Mucosa of stomach (tissue), 1 donor: ENCODE data around the gene DPH5.
A peak's percentile ranks its signal among the peaks of the same experiment; 100 is the strongest.

ENCODE experiments used
- H3K27me3 ChIP-seq: one replicate; pipeline ENCODE4 v1.7.0; 2013; ENCODE audit warnings: mild to moderate bottlenecking, low read length; ENCODE audit not compliant: control insufficient read depth, insufficient read depth
- H3K36me3 ChIP-seq: one replicate; pipeline ENCODE4 v1.7.0; 2013; ENCODE audit warnings: low read length; ENCODE audit not compliant: control insufficient read depth, insufficient read depth
- H3K4me1 ChIP-seq: one replicate; pipeline ENCODE4 v1.7.0; 2013; ENCODE audit warnings: mild to moderate bottlenecking, low read length; ENCODE audit not compliant: control insufficient read depth, insufficient read depth
- H3K4me3 ChIP-seq: one replicate; pipeline ENCODE4 v1.7.0; 2013; ENCODE audit warnings: low read length
- H3K9ac ChIP-seq: one replicate; pipeline ENCODE4 v1.7.0; 2013; ENCODE audit warnings: mild to moderate bottlenecking, low read length, moderate library complexity
- H3K9me3 ChIP-seq: one replicate; pipeline ENCODE4 v1.7.0; 2013; ENCODE audit warnings: mild to moderate bottlenecking, low read length, moderate library complexity; ENCODE audit not compliant: control insufficient read depth
- donor health status: Pancreatic carcinoma.

Gene DPH5

DNA sequence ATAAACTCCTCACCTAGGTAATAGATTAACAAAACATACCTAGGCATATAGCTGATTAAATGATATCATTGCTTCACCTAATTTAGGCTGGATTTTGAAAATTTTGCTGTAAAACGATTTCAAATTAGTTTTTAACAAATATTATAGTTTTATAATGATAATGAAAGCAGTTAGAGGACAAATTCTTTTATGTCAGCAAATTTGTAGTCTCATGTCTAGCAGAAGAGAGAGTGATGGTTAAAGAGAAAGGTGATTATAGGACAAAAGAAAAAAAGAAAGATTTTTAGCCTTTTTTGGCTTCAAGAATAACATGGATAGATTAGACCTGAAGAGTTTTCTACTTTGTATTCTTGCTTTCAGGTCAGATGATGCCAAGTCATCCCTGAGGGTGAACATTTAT is 3.6 kb upstream of the DPH5 start:
- Histone ChIP-seq H3K27me3 (no peaks in the 10 kb centered on the region), H3K4me1 (peaks cover 4% of the 10 kb centered on the region), H3K36me3 (no peaks in the 10 kb centered on the region), H3K9ac (no peak overlapping the region), H3K4me3 (no peak overlapping the region), H3K9me3 (no peaks in the 10 kb centered on the region)

DNA sequence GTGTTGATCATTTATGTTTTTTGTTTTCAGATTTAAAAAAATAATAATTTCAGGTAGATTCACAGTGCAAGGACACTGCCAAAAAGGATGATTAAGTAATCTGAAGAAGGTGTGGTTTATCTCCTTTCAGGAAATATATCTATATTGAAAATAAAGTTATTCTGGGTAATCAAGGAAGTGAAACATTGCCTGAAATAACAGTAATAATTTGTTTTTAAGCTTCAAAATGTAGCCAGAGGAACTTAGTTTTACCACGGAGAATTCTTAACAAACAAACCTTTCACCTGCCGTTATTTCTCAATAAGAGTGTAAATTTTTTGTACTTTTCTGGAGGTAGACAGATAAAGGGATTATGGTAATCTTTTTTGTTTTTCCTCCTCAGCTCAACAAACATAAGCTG is 2.9 kb upstream of the DPH5 start:
- H3K36me3 ChIP-seq = no peaks in the 10 kb centered on the region
- H3K4me1 ChIP-seq = peaks cover 4% of the 10 kb centered on the region
- H3K9me3 ChIP-seq = no peaks in the 10 kb centered on the region
- H3K4me3 ChIP-seq = no peak overlapping the region
- no peaks in the 10 kb centered on the region for H3K27me3 ChIP-seq
- no peak overlapping the region for H3K9ac ChIP-seq

DNA sequence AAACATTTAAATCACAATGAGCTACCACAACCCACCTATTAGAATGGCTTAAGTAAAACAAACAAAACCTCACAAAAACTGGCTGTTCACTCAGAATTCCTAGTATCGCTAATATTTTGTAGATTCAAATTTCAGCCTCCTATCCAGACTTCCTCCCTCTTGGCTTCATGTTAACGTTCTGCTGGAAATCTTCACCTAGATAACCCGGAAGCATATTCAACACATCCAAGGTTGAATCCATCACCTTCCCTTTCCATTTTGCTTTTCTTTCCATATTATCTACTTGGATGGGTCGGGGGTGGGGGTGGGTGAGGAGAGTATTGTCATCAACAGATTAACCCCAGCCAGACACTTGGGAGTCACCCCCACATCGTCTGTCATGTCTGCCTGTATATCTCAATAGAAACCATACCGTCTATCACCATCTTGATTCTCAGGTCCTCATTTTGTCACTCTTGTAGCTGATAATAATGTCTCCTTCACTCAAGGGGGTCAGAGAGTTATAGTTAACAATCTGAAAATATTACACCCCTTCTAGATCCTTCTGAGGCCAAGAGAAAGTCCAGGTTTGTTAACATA is 1.7 kb upstream of the DPH5 start:
- no peak overlapping the region for H3K9ac ChIP-seq
- H3K9me3 ChIP-seq = no peaks in the 10 kb centered on the region
- no peaks in the 10 kb centered on the region for H3K27me3 ChIP-seq
- H3K4me3 ChIP-seq = no peak overlapping the region
- H3K36me3 ChIP-seq = no peaks in the 10 kb centered on the region
- peaks cover 4% of the 10 kb centered on the region for H3K4me1 ChIP-seq

DNA sequence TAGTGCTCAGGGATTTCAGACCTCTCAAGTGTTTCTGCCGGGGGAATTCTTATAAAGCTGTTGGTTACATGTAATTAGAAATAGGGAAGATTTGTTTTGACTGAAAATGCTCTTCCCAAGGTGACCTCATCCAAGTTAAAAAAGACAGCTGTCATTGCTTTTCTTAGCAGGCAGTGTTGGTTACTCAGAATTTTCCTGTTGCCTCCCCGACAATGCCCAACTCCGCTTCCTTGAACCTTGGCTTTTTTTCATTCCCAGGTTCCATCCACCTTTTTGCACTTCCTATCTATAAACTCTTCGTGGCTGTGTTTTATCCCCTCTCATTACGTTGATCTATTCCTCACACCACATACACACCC is 825 bp upstream of the DPH5 start:
- Histone ChIP-seq H3K4me1 (peaks cover 4% of the 10 kb centered on the region), H3K9me3 (no peaks in the 10 kb centered on the region), H3K27me3 (no peaks in the 10 kb centered on the region), H3K36me3 (no peaks in the 10 kb centered on the region), H3K9ac (peak overlapping the region; percentile 64), H3K4me3 (peak overlapping the region; percentile 58)

DNA sequence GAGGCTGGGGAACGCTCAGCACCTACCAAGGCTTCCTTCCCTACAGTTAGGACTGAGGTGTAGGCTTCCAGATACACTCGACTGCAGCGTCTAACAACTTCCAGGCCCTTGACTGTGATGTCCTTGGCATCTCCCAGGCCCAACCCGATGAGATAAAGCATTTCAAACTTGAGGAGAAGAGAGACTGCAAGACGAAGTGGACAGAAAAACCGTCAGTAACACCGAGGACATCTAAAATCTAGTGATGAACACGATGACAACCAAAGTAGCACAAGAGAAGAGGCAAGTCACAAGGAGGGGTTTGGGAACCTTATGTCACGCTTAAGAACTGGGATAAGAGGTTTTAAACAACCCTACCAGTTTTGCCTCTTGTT is 314 bp downstream of the DPH5 start:
- Histone ChIP-seq H3K4me3 (peak overlapping the region; percentile 58), H3K36me3 (no peaks in the 10 kb centered on the region), H3K9me3 (no peaks in the 10 kb centered on the region), H3K9ac (peak overlapping the region; percentile 64), H3K4me1 (peaks cover 4% of the 10 kb centered on the region), H3K27me3 (no peaks in the 10 kb centered on the region)

DNA sequence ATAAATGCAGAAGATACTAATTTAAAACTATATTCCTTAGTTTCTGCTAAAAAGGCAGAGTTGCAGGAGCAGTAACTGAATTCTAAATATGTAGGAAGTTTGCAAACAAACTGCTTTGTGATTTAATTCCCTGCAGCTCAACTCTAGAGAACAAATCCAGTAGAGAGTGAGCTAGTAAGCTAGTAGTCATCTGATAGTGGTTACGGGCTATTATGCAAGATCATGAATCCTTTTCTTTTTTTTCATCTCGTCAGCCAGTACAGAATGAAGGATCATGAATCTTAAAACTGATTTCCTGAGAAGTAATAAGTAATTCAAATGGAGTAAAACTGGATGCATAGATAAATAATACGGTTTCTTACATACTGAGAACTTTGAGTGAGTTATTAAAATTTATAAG is 3.3 kb downstream of the DPH5 start:
- H3K27me3 ChIP-seq = no peaks in the 10 kb centered on the region

DNA sequence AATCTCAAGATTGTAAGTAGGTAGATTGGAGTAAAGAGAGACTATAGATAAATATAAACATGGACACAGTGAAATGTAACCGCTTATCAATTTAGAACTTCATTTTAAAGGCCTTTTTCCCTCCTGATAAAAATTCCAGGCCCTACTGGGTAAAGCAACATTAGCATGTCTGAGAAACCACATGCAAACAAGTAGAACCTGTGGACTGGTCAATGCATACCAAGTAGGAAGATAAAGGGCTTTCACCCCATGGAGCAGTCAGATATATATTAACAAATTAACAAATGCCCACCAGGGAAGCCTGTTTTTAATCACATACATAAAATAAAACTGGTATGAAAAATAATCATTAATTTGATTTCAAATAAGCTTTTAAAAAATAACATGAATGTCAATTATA is 8.1 kb downstream of the DPH5 start:
- Histone ChIP-seq H3K27me3 (no peaks in the 10 kb centered on the region), H3K4me3 (no peak overlapping the region), H3K4me1 (no peaks in the 10 kb centered on the region), H3K9ac (no peak overlapping the region), H3K9me3 (no peaks in the 10 kb centered on the region), H3K36me3 (no peaks in the 10 kb centered on the region)

More for the DNA sequence above, 3.3 kb downstream of the DPH5 start:
- Histone ChIP-seq H3K9ac (no peak overlapping the region), H3K36me3 (no peaks in the 10 kb centered on the region), H3K4me3 (no peak overlapping the region), H3K4me1 (peaks cover 4% of the 10 kb centered on the region), H3K9me3 (no peaks in the 10 kb centered on the region)

DNA sequence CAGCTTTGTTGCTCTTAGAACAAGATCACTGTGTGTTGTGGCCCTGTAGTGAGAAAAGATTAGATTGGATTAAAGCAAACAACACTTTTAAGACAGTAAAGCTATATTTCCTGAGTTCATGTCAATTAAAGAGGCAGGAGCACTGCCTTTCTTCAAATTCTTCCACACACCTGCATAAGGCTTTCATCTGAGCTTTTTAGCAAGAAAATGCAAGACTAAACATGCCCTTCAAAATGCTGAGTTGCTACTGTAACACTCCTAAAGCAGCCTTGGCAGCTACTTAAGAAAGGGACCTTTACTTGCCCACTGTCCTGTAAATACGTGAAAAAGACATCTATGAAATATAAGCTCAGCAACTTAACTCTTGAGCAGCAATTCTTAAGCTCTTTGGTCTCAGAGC is 11.8 kb downstream of the DPH5 start:
- no peaks in the 10 kb centered on the region for H3K27me3 ChIP-seq
- no peaks in the 10 kb centered on the region for H3K4me1 ChIP-seq
- H3K9me3 ChIP-seq = no peaks in the 10 kb centered on the region
- no peak overlapping the region for H3K9ac ChIP-seq
- H3K4me3 ChIP-seq = no peak overlapping the region
- H3K36me3 ChIP-seq = no peaks in the 10 kb centered on the region

DNA sequence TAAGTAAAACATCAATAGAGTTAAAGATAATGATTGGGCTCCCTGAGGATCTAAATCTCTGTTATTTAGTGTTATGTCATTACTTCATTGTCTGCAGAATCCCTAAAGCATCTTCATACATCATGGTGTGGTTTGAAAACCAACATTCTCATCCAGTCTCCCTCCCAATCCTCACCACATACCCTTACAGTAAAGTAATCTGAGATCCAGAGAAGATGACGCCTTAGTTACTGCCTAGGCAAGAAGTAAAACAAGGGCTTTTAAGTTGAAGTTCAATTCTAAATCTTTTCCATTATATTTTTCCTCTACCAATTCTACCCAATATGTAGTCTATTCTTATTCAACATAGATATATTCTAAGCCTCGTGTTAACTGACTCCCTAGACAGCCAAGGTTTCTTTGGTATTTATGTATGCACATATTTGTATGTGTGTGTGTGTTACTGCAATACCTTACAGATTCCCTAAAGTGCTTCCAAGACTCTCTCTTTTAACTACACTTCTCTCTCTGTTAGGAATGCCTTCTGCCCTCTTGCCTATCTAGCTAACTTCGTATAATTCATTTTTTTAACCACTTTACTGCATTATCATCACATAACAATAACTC is 17.3 kb downstream of the DPH5 start:
- no peaks in the 10 kb centered on the region for H3K36me3 ChIP-seq
- no peak overlapping the region for H3K9ac ChIP-seq
- no peaks in the 10 kb centered on the region for H3K27me3 ChIP-seq
- H3K9me3 ChIP-seq = no peaks in the 10 kb centered on the region
- H3K4me1 ChIP-seq = no peaks in the 10 kb centered on the region
- H3K4me3 ChIP-seq = no peak overlapping the region

DNA sequence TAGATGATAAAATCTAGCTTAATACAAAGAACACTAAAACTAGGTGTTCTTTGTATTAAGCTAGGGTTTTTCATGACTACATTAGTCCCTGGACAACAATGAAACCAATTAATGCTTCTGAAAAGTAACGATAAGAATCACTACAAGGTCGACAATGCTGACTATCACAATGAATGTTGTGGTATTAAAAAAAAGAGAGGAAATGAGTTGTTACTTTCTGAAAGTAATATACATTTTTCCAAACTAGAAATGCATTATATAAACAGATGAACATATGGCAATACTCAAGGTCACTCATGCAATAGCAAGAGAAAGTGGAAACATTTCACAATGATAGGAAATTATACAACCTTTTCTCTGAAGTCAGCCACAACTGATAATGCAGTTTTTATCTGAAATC is 19.0 kb downstream of the DPH5 start:
- H3K9me3 ChIP-seq = no peaks in the 10 kb centered on the region
- no peak overlapping the region for H3K9ac ChIP-seq
- H3K36me3 ChIP-seq = no peaks in the 10 kb centered on the region
- no peaks in the 10 kb centered on the region for H3K4me1 ChIP-seq
- no peak overlapping the region for H3K4me3 ChIP-seq
- no peaks in the 10 kb centered on the region for H3K27me3 ChIP-seq

DNA sequence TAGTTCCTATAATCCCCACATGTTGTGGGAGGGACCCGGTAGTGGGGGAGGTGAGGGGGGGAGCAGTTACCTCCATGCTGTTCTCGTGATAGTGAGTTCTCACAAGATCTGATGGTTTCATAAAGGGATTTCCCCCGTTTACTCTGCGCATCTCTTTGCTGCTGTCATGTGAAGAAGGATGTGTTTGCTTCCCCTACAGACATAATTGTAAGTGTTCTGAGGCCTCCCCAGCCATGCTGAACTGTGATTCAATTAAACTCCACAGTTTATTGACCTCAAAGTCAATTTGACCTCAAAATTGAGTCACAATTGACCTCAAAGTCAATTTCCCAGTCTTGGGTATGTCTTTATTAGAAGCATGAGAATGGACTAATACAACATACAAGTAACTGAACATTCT is 19.7 kb downstream of the DPH5 start:
- Histone ChIP-seq H3K4me3 (no peak overlapping the region), H3K36me3 (no peaks in the 10 kb centered on the region), H3K9ac (no peak overlapping the region), H3K9me3 (no peaks in the 10 kb centered on the region), H3K4me1 (no peaks in the 10 kb centered on the region), H3K27me3 (no peaks in the 10 kb centered on the region)

DNA sequence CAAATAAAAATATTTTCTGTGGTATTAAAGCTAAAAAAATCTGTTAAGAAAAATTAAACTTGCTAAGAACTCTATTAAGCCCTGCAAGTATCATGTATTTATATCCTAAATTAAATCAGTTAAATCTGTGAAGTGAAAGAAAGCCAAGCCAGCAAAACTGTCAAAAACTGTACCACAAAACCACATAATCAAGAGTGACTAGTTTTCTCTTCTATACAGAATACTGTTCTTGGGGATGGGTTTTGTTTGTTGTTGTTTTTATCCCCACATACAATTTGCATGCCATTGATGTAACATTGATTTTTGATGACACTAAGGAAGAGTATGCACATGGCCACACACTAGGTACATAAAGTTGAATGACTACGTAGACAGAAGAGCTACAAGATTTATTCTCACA is 20.4 kb downstream of the DPH5 start:
- Histone ChIP-seq H3K9me3 (no peaks in the 10 kb centered on the region), H3K27me3 (no peaks in the 10 kb centered on the region), H3K4me1 (no peaks in the 10 kb centered on the region), H3K4me3 (no peak overlapping the region), H3K9ac (no peak overlapping the region), H3K36me3 (no peaks in the 10 kb centered on the region)

DNA sequence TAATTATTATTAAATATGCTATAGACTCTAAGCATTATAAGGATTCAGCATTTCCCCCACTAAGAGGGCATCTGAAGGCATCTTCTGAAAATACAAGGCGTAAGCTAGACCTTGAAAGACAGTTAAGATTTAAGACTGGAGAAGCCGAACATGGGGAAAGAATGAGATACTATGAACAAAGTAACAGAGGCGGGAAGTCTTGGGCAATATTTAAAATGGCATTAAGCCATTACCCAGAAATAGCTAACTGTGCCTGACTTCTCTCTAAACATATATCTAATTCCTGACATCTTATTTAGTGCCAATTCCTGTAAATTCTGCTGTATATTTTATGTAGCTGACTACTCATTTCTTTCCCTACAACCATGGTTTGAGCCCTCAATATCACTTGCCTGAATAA is 20.9 kb downstream of the DPH5 start:
- Histone ChIP-seq H3K27me3 (no peaks in the 10 kb centered on the region), H3K9me3 (no peaks in the 10 kb centered on the region), H3K4me3 (no peak overlapping the region), H3K4me1 (no peaks in the 10 kb centered on the region), H3K9ac (no peak overlapping the region), H3K36me3 (no peaks in the 10 kb centered on the region)
